Sigmoid colon (tissue), 4 donors: Measurements from ENCODE around the gene CBLN3.

ENCODE experiments used
- CTCF ChIP-seq, 4 experiments: fragments of 450-650 bp in 3 of 4; fragments of 200-600 bp in 1 of 4; IDR thresholded peaks; one replicate each; pipeline ENCODE4 v1.5.1; 2016 to 2019; ENCODE audit warnings: antibody characterized with exemption in 4 of 4, mild to moderate bottlenecking in 3 of 4, moderate library complexity in 2 of 4
- EP300 ChIP-seq, 4 donors: sonication (generic); formaldehyde crosslinking; IDR thresholded peaks; one replicate each; pipeline ENCODE4 v1.6.1; 2017; ENCODE audit warnings: antibody characterized with exemption in 4 of 4
- POLR2A ChIP-seq, 2 donors: fragments of 450-650 bp; IDR thresholded peaks; one replicate each; pipeline ENCODE4 v1.6.1; 2016; ENCODE audit warnings: antibody characterized with exemption in 2 of 2, mild to moderate bottlenecking in 2 of 2, moderate library complexity in 2 of 2
- POLR2AphosphoS5 ChIP-seq, 4 donors: sonication (generic); formaldehyde crosslinking; IDR thresholded peaks; one replicate each; pipeline ENCODE4 v1.6.1; 2017; ENCODE audit warnings: antibody characterized with exemption in 4 of 4

DNA sequence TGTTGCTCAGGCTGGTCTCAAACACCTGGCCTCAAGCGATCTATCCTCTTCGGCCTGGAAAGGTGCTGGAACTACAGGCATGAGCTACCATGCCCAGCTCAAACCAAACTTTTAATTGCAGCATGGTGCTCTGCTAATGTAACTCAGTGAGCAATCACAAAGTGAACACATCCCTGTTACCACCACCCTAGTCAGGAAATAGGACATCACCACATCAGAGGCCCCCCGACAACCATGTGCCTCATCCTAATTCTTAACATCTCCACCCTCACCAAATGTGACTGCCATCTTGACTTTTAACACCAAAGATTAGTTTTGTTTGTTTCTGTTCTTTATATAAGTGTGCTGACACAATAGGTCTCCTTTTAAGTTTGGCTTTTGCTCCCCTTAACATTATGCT lies 35.9 kb upstream of the CBLN3 start:
- TF ChIP-seq CTCF (IDR thresholded peaks at IDR 0.05) (no peak), POLR2A (IDR thresholded peaks at IDR 0.05) (no peak), EP300 (IDR thresholded peaks at IDR 0.05) (no peak), POLR2AphosphoS5 (IDR thresholded peaks at IDR 0.05) (no peak)
